Heart right ventricle (tissue), 16 donors: Measurements from ENCODE around the gene TMEM123. TPM values are rescaled to one million over a fixed set of nuclear protein-coding genes. Genes with fewer than 3 reads are reported as not detected.

ENCODE experiments used
- ATAC-seq, 8 donors: fragments of 200-7000 bp; cut with Tn5 transposase; one replicate each; pipeline ENCODE4 v1.9.1; 2020; ENCODE audit warnings: mild to moderate bottlenecking in 8 of 8, moderate library complexity in 8 of 8, moderate number of reproducible peaks in 1 of 8
- DNase-seq, 2 donors: peaks; one replicate each; pipeline ENCODE4 v3.0.0-alpha.2; 2020
- H3K27ac ChIP-seq, 10 donors: fragments of 200-600 bp; sonication (generic) in 2 of 10; one replicate each; pipeline versions ENCODE4 v1.5.0 to v1.8.0; 2020 to 2022; ENCODE audit warnings: mild to moderate bottlenecking in 3 of 10
- H3K27me3 ChIP-seq, 7 donors: fragments of 200-600 bp; one replicate each; pipeline ENCODE4 v1.8.0; 2021 to 2022; ENCODE audit warnings: mild to moderate bottlenecking in 2 of 7
- H3K36me3 ChIP-seq, 9 donors: fragments of 200-600 bp; sonication (generic) in 1 of 9; one replicate each; pipeline versions ENCODE4 v1.5.0 to v1.8.0; 2020 to 2022; ENCODE audit warnings: mild to moderate bottlenecking in 2 of 9
- H3K4me1 ChIP-seq, 9 donors: fragments of 200-600 bp; sonication (generic) in 1 of 9; one replicate each; pipeline versions ENCODE4 v1.5.0 to v1.8.0; 2020 to 2022; ENCODE audit warnings: mild to moderate bottlenecking in 4 of 9
- H3K4me3 ChIP-seq, 10 donors: fragments of 200-600 bp; sonication (generic) in 2 of 10; one replicate each; pipeline versions ENCODE4 v1.5.0 to v1.8.0; 2020 to 2022; ENCODE audit warnings: mild to moderate bottlenecking in 7 of 10, moderate library complexity in 2 of 10
- H3K9me3 ChIP-seq, 11 donors: fragments of 200-600 bp in 10 of 11; sonication (generic) in 2 of 11; one replicate each; pipeline versions ENCODE4 v1.5.0 to v1.8.0; 2013 to 2022; ENCODE audit warnings: mild to moderate bottlenecking in 2 of 11, control low read depth in 1 of 11, moderate library complexity in 1 of 11
- WGBS, 2 donors: extraction: QIAGEN DNeasy Blood & Tissue Kit; methylation state at CpG; one replicate each; pipeline ENCODE4 v1.1.7; 2013; ENCODE audit warnings: inconsistent platforms in 1 of 2; 5-methylcytosine and 5-hydroxymethylcytosine counted together
- intact Hi-C, 10 donors: fragments of 100-400 bp; cut with DNase I; formaldehyde crosslinking; loops; one replicate each; pipeline versions ENCODE4 v1.11.1 to v1.14.2; 2022
- polyA plus RNA-seq, 2 donors: library from polyadenylated mRNA; stranded (reverse); fragments of 200-250 nt; gene quantifications; one replicate each; pipeline ENCODE4 v1.2.3, GENCODE V29; 2013
- total RNA-seq, 10 donors: library from RNA; stranded (reverse); fragmentation: NEBNext Ultra II Directional in 3 of 10; extraction: Animal tissue kit (Norgen Biotek cat#: 25700) in 3 of 10; gene quantifications; one replicate each; pipeline versions ENCODE4 v1.2.1 to v1.2.4, GENCODE V29; 2021 to 2023
- TF ChIP-seq, protein P1 (sequence below), 9 donors: fragments of 200-600 bp; sonication (generic) in 2 of 9; IDR thresholded peaks; one replicate each; pipeline versions ENCODE4 v1.5.0 to v1.8.0; 2021 to 2022; ENCODE audit warnings: antibody characterized with exemption in 9 of 9, mild to moderate bottlenecking in 5 of 9, moderate library complexity in 1 of 9
- donor health status: Arrhythmogenic right ventricular cardiomyopathy.
- donor health status: ischemic (EF 13 %, LVEDD 7.1; RV severe dilation, severe dysfunction).
- donor health status: healthy with polysubstance abuse.
- donor health status: DM: no; HTN: yes; CAD: no.
- donor health status: DM: no; HTN: no; CAD: no.
- donor health status: ischemic (EF 25% LVEDD 6.9; RV normal size, moderate dysfunction).
- donor health status: ischemic (EF 25% LVEDD 5.7; RV mildly dilated, moderate dysfunction).
- donor health status: healthy.
- donor health status: DM: yes; HTN: yes; CAD: no.
- donor health status: Ischemic cardiomyopathy.
- donor health status: ischemic (EF 35%, LVEDD 5.7; RV mildly dilated, moderate dysfunction).
- donor health status: nonischemic (EF 11% LVEDD 7.7; RV severe dilation, severe dysfunction).
- donor health status: DM: yes; HTN: yes; CAD: no.
- donor health status: PGD.
- donor health status: ischemic (EF 29% LVEDD 5.4; RV normal size, mild dysfunction).
- donor health status: nonischemic (EF 23%, LVEDD 6.1; RV moderate dilation, normal function).

The TMEM123 gene
- total and polyA plus RNA-seq, 12 donors, result 18.7 to 98.7 (median 77.4) TPM

- 98 to 99% methylated on average over 2 of the region's 2 CpGs for WGBS, 2 donors
- ATAC-seq (no peak), DNase-seq (no peak)
- Histone ChIP-seq H3K4me3 (no peak overlapping the region), H3K27ac (no peak overlapping the region), H3K9me3 (peaks cover 0 to 9% (median 0%) of the 10 kb centered on the region in 11 donors), H3K36me3 (peaks cover 0 to 14% (median 0%) of the 10 kb centered on the region in 9 donors), H3K27me3 (no peaks in the 10 kb centered on the region), H3K4me1 (peaks cover 0 to 50% (median 20%) of the 10 kb centered on the region in 9 donors)
- TF ChIP-seq, protein P1, sequence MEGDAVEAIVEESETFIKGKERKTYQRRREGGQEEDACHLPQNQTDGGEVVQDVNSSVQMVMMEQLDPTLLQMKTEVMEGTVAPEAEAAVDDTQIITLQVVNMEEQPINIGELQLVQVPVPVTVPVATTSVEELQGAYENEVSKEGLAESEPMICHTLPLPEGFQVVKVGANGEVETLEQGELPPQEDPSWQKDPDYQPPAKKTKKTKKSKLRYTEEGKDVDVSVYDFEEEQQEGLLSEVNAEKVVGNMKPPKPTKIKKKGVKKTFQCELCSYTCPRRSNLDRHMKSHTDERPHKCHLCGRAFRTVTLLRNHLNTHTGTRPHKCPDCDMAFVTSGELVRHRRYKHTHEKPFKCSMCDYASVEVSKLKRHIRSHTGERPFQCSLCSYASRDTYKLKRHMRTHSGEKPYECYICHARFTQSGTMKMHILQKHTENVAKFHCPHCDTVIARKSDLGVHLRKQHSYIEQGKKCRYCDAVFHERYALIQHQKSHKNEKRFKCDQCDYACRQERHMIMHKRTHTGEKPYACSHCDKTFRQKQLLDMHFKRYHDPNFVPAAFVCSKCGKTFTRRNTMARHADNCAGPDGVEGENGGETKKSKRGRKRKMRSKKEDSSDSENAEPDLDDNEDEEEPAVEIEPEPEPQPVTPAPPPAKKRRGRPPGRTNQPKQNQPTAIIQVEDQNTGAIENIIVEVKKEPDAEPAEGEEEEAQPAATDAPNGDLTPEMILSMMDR (IDR thresholded peaks at IDR 0.05), result no peak
- intact Hi-C loops, result no loop called here
Observed at GRCh38 chr11:102431404-102431803, 21.2 kb downstream of the TMEM123 start.

GRCh38 chr11:102430158-102430836 is 22.3 kb downstream of the TMEM123 start:
- Histone ChIP-seq H3K27ac (peak overlapping the region in 1 of 10 donors; percentile 7), H3K27me3 (no peaks in the 10 kb centered on the region), H3K36me3 (peaks cover 0 to 11% (median 0%) of the 10 kb centered on the region in 9 donors), H3K9me3 (peaks cover 0 to 9% (median 0%) of the 10 kb centered on the region in 11 donors), H3K4me3 (no peak overlapping the region), H3K4me1 (peaks cover 0 to 56% (median 28%) of the 10 kb centered on the region in 9 donors)
- 62 to 64% methylated on average over 3 of the region's 3 CpGs for WGBS, 2 donors
- intact Hi-C loops, result no loop called here
- ATAC-seq (no peak), DNase-seq (no peak)
- TF ChIP-seq, protein P1 (IDR thresholded peaks at IDR 0.05), result no peak

DNA sequence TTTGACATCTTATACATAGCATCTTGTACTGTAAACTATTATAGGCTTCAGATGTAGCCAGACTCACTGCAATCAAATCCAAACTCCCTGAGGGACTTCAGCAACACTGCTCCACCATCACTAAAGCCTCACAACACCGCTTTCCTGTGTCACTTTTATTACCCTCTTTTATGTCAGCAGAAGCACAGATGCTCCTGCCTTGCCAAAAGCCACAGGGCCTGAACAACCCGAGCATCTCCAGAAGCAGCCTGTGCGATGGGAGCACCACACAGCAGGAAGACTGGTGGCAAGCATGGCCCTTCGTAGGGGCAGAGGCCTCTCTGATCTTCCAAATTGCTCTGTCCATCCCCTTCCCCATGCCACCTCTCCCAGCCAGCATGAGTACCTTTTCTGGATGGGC is 22.9 kb downstream of the TMEM123 start:
- TF ChIP-seq, protein P1 (IDR thresholded peaks at IDR 0.05), result no peak
- DNase-seq, result no peak
- Histone ChIP-seq H3K4me3 (no peak overlapping the region), H3K9me3 (peaks cover 0 to 9% (median 0%) of the 10 kb centered on the region in 11 donors), H3K27ac (peak overlapping the region in 2 of 10 donors; percentile 3 to 7), H3K36me3 (peaks cover 0 to 11% (median 0%) of the 10 kb centered on the region in 9 donors), H3K27me3 (no peaks in the 10 kb centered on the region), H3K4me1 (peaks cover 0 to 56% (median 28%) of the 10 kb centered on the region in 9 donors)
- no peak for ATAC-seq
- intact Hi-C loops, result no loop called here
- WGBS, 2 donors, result 86 to 89% methylated on average over 4 of the region's 4 CpGs

DNA sequence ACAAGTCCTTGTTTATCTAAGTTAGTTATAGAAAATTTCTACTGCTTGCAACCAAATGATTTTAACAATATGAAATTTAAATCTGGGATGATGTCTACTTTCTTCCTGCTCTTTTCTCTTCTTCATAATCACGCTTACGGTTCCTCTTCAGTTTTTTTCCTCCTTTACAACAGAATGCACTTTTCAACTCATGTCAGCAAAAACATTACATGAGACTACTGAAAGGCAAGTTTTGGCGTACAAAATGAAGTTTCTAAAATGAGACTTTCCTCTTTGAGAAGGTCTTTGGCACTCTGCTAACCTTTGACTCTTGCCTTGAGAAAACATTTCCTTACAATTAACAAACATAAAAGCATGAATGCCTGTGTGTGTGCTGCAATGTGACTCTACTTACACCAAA is 23.3 kb downstream of the TMEM123 start:
- TF ChIP-seq, protein P1 (IDR thresholded peaks at IDR 0.05), result no peak
- WGBS, 2 donors, result 59 to 63% methylated on average over 3 of the region's 3 CpGs

More for the DNA sequence above, 23.3 kb downstream of the TMEM123 start:
- peak overlapping the region in 2 of 10 donors; percentile 3 to 7 for H3K27ac ChIP-seq
- ATAC-seq (no peak), DNase-seq (no peak)
- H3K36me3 ChIP-seq, result peaks cover 0 to 11% (median 0%) of the 10 kb centered on the region in 9 donors
- intact Hi-C loops, result no loop called here
- no peaks in the 10 kb centered on the region for H3K27me3 ChIP-seq
- no peak overlapping the region for H3K4me3 ChIP-seq
- peaks cover 0 to 56% (median 28%) of the 10 kb centered on the region in 9 donors for H3K4me1 ChIP-seq
- peaks cover 0 to 9% (median 0%) of the 10 kb centered on the region in 11 donors for H3K9me3 ChIP-seq
